ENCODE measurements around the gene HMCN1. TPM values are rescaled to one million over a fixed set of nuclear protein-coding genes. Genes with fewer than 3 reads are reported as not detected.

Gene HMCN1
- polyA plus RNA-seq, 1 experiment: 20.9 TPM

DNA sequence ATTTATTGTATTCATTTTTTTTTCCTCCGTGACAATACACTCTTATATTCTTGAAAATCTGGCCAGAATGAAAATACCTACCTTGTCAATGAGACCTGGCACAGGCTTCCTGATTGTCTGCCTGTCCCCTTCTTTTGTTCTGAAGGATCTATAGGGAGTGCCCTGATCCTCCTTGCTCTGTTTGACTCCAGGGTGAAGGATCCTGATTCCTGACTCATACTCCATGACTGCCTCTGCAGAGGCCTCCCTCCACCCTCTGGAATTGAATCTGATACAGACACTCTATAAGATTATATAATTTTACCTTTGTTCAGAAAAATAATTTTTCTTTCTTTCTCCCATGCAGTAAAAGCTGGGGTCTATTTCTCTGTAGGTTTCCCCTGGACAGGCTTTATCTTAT, 116.2 kb downstream of the HMCN1 start:
- ChIA-PET POLR2A (no interaction called here), CTCF (no interaction called here)
- no peak overlapping the region for H3K27ac ChIP-seq (ENCODE audit: low read depth, low read length)
- TF ChIP-seq, protein P1, sequence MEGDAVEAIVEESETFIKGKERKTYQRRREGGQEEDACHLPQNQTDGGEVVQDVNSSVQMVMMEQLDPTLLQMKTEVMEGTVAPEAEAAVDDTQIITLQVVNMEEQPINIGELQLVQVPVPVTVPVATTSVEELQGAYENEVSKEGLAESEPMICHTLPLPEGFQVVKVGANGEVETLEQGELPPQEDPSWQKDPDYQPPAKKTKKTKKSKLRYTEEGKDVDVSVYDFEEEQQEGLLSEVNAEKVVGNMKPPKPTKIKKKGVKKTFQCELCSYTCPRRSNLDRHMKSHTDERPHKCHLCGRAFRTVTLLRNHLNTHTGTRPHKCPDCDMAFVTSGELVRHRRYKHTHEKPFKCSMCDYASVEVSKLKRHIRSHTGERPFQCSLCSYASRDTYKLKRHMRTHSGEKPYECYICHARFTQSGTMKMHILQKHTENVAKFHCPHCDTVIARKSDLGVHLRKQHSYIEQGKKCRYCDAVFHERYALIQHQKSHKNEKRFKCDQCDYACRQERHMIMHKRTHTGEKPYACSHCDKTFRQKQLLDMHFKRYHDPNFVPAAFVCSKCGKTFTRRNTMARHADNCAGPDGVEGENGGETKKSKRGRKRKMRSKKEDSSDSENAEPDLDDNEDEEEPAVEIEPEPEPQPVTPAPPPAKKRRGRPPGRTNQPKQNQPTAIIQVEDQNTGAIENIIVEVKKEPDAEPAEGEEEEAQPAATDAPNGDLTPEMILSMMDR (IDR thresholded peaks at IDR 0.05; ENCODE audit: low read depth, low read length): no peak
- no peaks in the 10 kb centered on the region for H3K27me3 ChIP-seq (ENCODE audit: control insufficient read depth, insufficient read depth, low read length)
- H3K4me3 ChIP-seq (ENCODE audit: low read depth, low read length): no peak overlapping the region
- no peak for DNase-seq (ENCODE audit: low read depth, low spot score)
- H3K9me3 ChIP-seq (ENCODE audit: control insufficient read depth, insufficient read depth, low read length): no peaks in the 10 kb centered on the region

DNA sequence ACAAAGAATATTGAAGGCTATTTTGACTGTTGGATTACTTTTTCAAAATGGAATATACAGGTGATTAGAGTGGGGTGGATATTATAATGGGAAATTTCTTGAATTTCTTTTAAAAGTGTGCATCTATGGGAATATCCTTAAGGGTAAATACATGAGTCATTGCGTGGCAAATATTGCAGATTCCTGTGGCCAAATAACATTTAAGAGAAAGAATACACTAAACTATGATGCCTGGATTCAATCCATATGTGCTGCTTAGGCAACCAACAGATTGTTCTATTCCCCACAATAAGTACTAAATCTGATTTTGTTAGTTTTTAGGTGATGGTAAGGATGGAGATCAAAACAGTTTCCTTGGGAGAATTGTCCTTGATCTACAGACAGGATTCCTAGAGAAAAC, 119.5 kb downstream of the HMCN1 start:
- Histone ChIP-seq H3K9me3 (ENCODE audit: control insufficient read depth, insufficient read depth, low read length) (no peaks in the 10 kb centered on the region), H3K4me3 (ENCODE audit: low read depth, low read length) (no peak overlapping the region), H3K27ac (ENCODE audit: low read depth, low read length) (no peak overlapping the region), H3K27me3 (ENCODE audit: control insufficient read depth, insufficient read depth, low read length) (no peaks in the 10 kb centered on the region)
- TF ChIP-seq, protein P1 (IDR thresholded peaks at IDR 0.05; ENCODE audit: low read depth, low read length): no peak
- ChIA-PET POLR2A (no interaction called here), CTCF (no interaction called here)
- peak; percentile 66 for DNase-seq (ENCODE audit: low read depth, low spot score)

DNA sequence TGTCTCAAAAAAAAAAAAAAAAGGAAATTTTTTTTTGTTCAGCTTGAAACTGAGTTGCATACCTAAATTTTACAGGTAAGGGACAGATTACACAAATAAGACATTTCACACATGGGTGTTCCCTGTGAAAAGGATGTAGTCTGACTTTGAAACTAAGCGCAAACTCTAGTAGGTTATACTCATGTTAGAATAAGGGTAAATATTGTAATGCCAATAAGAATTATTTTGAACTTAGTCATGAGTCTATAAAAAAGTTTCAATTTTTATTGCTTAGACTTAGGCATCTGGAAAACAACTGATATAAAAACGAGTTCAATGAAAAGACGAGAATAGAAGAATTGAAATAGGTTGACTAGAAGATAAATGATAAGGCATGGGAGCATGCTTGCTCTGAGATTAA, 122.3 kb downstream of the HMCN1 start:
- Histone ChIP-seq H3K27ac (ENCODE audit: low read depth, low read length) (no peak overlapping the region), H3K4me3 (ENCODE audit: low read depth, low read length) (no peak overlapping the region), H3K9me3 (ENCODE audit: control insufficient read depth, insufficient read depth, low read length) (no peaks in the 10 kb centered on the region), H3K27me3 (ENCODE audit: control insufficient read depth, insufficient read depth, low read length) (no peaks in the 10 kb centered on the region)
- POLR2A ChIA-PET: interaction anchor here (0.9 kb wide), 1 partner anchor 13 kb away, joined by 4 read pairs; no protein-coding TSS in a partner anchor
- no peak for DNase-seq (ENCODE audit: low read depth, low spot score)
- TF ChIP-seq, protein P1 (IDR thresholded peaks at IDR 0.05; ENCODE audit: low read depth, low read length): no peak
- CTCF ChIA-PET: no interaction called here

DNA sequence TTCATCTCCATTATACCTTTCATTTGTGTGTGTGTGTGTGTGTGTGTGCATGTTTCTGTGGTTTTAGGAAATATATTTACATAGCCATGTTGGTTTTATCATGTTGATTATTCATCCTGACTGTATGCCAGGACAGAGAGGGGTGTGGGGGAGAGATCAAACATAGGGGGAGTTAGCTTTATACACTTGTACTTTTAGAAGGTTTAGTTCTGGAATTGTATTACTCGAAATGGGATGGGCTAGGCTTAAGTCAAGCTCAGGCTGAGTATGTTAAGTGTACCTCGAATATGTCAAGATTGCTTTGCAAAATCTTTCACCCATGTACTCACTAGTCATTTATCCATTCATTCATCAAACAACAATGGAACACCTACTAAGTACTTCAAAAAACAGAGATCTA, 123.3 kb downstream of the HMCN1 start:
- POLR2A ChIA-PET: no interaction called here
- Histone ChIP-seq H3K27ac (ENCODE audit: low read depth, low read length) (no peak overlapping the region), H3K9me3 (ENCODE audit: control insufficient read depth, insufficient read depth, low read length) (no peaks in the 10 kb centered on the region), H3K27me3 (ENCODE audit: control insufficient read depth, insufficient read depth, low read length) (no peaks in the 10 kb centered on the region), H3K4me3 (ENCODE audit: low read depth, low read length) (no peak overlapping the region)
- TF ChIP-seq, protein P1 (IDR thresholded peaks at IDR 0.05; ENCODE audit: low read depth, low read length): no peak
- CTCF ChIA-PET: no interaction called here
- DNase-seq (ENCODE audit: low read depth, low spot score): no peak

DNA sequence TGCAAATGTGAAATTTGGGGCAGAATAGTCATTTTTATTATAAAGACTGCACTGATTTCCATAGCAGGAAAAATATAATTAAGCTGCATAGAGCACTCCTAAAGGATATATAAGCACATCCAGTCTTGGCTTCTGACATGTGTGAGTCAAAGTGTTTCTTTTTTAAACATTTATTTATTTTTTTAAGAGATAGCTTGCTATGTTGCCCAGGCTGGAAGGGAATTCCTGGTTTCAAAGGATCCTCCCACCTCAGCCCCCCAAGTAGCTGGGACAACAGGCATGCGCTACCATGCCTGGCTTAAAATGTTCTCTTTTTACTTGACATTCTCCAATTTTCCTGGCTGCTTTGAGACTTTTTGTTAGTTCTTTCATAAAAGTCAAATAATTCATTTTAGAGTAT, 126.1 kb downstream of the HMCN1 start:
- no peak overlapping the region for H3K27ac ChIP-seq (ENCODE audit: low read depth, low read length)
- no peak overlapping the region for H3K4me3 ChIP-seq (ENCODE audit: low read depth, low read length)
- ChIA-PET CTCF (interaction anchor here (0.9 kb wide), 1 partner anchor 49 kb away, joined by 3 read pairs; no protein-coding TSS in a partner anchor), POLR2A (interaction anchor here (0.6 kb wide), 1 partner anchor 167 kb away, joined by 3 read pairs; no protein-coding TSS in a partner anchor)
- no peaks in the 10 kb centered on the region for H3K9me3 ChIP-seq (ENCODE audit: control insufficient read depth, insufficient read depth, low read length)
- no peaks in the 10 kb centered on the region for H3K27me3 ChIP-seq (ENCODE audit: control insufficient read depth, insufficient read depth, low read length)
- no peak for DNase-seq (ENCODE audit: low read depth, low spot score)
- TF ChIP-seq, protein P1 (IDR thresholded peaks at IDR 0.05; ENCODE audit: low read depth, low read length): no peak
